Cardiac muscle cell (in vitro differentiated cells and primary cell): ENCODE measurements around the gene MTTP. TPM values are rescaled to one million over a fixed set of nuclear protein-coding genes. Genes with fewer than 3 reads are reported as not detected.
"Not testable (repeated sequence)": the region's sequence is repeated elsewhere in the genome, so short reads cannot be mapped to it uniquely, and the experiment has no call there.

ENCODE experiments used
- DNase-seq, 2 donors: peaks; one replicate each; pipeline versions ENCODE4 v3.0.0 to v3.0.0-alpha.2; 2010 to 2017; ENCODE audit warnings: low read depth in 1 of 2, low spot score in 1 of 2
- H3K27ac ChIP-seq: fragments of 200-600 bp; sonication (generic); 2 replicates; pipeline ENCODE4 v1.5.1; 2016
- H3K27me3 ChIP-seq: fragments of 200-600 bp; sonication (generic); 2 replicates; pipeline ENCODE4 v1.6.0; 2016; ENCODE audit warnings: control low read depth
- H3K36me3 ChIP-seq: fragments of 200-600 bp; sonication (generic); 2 replicates; pipeline ENCODE4 v1.5.1; 2016; ENCODE audit warnings: control low read depth
- H3K4me1 ChIP-seq: fragments of 200-600 bp; sonication (generic); 2 replicates; pipeline ENCODE4 v1.8.1; 2017; ENCODE audit warnings: low read depth, mild to moderate bottlenecking, mixed run types
- H3K4me3 ChIP-seq: fragments of 200-600 bp; sonication (generic); 2 replicates; pipeline ENCODE4 v1.5.1; 2016; ENCODE audit warnings: mild to moderate bottlenecking
- H3K9me3 ChIP-seq: fragments of 200-600 bp; sonication (generic); 2 replicates; pipeline ENCODE4 v1.5.1; 2017; ENCODE audit warnings: low read depth, mild to moderate bottlenecking, control low read depth
- CTCF ChIP-seq: IDR thresholded peaks from 2 replicates; pipeline ENCODE4 v1.5.1; 2012; ENCODE audit warnings: low read depth, mild to moderate bottlenecking, low read length
- polyA plus RNA-seq: library from polyadenylated mRNA; unstranded; fragments of >200 nt; fragmentation: Nextera tagmentation; extraction: Ambion mirVana; gene quantifications from 2 replicates; pipeline ENCODE4 v1.2.1, GENCODE V29; 2016
- total RNA-seq: library from RNA; depleted of rRNA; stranded (reverse); fragments of >200 nt; gene quantifications from 2 replicates; pipeline ENCODE4 v1.2.3, GENCODE V29; 2016

Gene MTTP
- total RNA-seq (0.69 and 2.5 TPM in 2 replicates), polyA plus RNA-seq (2.0 and 2.1 TPM in 2 replicates)

- no peaks in the 10 kb centered on the region for H3K27me3 ChIP-seq
- no peaks in the 10 kb centered on the region for H3K4me1 ChIP-seq
- no peak within 1 kb of the TSS for H3K27ac ChIP-seq
- H3K9me3 ChIP-seq, result no peaks in the 10 kb centered on the region
- DNase-seq, result no peak
- no peak for TF ChIP-seq CTCF
- H3K4me3 ChIP-seq, result no peak within 1 kb of the TSS
- no peaks in the 10 kb centered on the region for H3K36me3 ChIP-seq
These were observed at the start of gene MTTP for GRCh38 chr4:99574530-99575324. Gene MTTP, plus strand, starts transcription at chr4:99574824. Its CDS starts 86 bp downstream, at chr4:99574910.

DNA sequence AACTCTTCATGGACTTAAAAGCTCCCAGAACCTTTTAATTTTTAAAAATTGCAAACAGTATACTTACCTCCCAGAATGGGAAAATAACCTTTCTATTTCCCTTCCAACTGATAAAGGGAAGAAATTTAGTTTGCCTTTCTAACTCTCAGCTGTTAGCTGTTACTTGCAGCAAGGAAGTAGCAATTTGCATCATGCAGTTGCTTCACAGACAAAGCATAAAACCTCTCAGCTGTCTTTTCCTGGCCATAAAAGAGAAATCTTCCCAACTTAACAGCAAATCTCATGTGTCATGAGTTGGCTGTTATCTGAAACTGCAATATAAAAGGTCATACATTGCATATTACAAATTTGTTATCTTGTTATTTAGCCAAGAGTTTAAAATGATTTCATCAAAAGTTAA, 45.4 kb upstream of the MTTP start:
- no peaks in the 10 kb centered on the region for H3K9me3 ChIP-seq
- no peaks in the 10 kb centered on the region for H3K27me3 ChIP-seq
- H3K36me3 ChIP-seq, result no peaks in the 10 kb centered on the region
- H3K4me3 ChIP-seq, result no peak overlapping the region
- no peak for TF ChIP-seq CTCF
- H3K4me1 ChIP-seq, result no peaks in the 10 kb centered on the region
- peak in 1 of 2 donors; percentile 39 for DNase-seq
- H3K27ac ChIP-seq, result no peak overlapping the region

GRCh38 chr4:99529956-99530355, 44.7 kb upstream of the MTTP start:
- Histone ChIP-seq H3K27me3 (no peaks in the 10 kb centered on the region), H3K4me1 (no peaks in the 10 kb centered on the region), H3K27ac (no peak overlapping the region), H3K4me3 (no peak overlapping the region), H3K36me3 (no peaks in the 10 kb centered on the region), H3K9me3 (no peaks in the 10 kb centered on the region)
- no peak for TF ChIP-seq CTCF
- DNase-seq, result no peak

- not testable (repeated sequence) for H3K36me3 ChIP-seq, DNase-seq, H3K4me1 ChIP-seq, H3K9me3 ChIP-seq, H3K4me3 ChIP-seq, H3K27me3 ChIP-seq, H3K27ac ChIP-seq
These were observed 39.9 kb upstream of the MTTP start for GRCh38 chr4:99534699-99535098.

DNA sequence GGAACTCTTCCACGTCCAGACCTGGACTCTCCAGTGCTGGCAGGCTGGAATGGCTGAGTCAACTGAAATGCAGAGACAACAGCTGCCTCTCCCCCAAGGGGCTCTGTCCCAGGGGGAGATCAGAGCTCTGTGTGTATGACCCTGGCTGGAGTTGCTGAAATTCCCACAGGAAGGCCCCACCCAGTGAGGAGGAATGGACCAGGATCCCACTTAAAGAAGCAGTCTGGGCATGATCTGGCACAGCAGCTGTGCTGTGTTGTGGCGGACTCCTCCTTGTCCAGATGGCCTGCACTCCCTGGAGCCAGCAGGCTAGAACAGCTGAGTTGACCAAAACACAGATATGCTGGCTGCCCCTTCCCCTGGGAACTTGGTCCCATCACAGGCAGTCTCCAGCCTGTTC, 38.4 kb upstream of the MTTP start:
- H3K27ac ChIP-seq, result no peak overlapping the region
- no peak overlapping the region for H3K4me3 ChIP-seq
- H3K4me1 ChIP-seq, result no peaks in the 10 kb centered on the region
- no peak for DNase-seq
- H3K36me3 ChIP-seq, result no peaks in the 10 kb centered on the region
- H3K27me3 ChIP-seq, result no peaks in the 10 kb centered on the region
- TF ChIP-seq CTCF, result no peak
- H3K9me3 ChIP-seq, result no peaks in the 10 kb centered on the region

GRCh38 chr4:99536848-99537247, 37.8 kb upstream of the MTTP start:
- DNase-seq, result no peak
- H3K4me1 ChIP-seq, result no peaks in the 10 kb centered on the region

More at GRCh38 chr4:99536848-99537247, 37.8 kb upstream of the MTTP start:
- TF ChIP-seq CTCF, result no peak
- Histone ChIP-seq H3K9me3 (no peaks in the 10 kb centered on the region), H3K27ac (no peak overlapping the region), H3K27me3 (no peaks in the 10 kb centered on the region), H3K36me3 (no peaks in the 10 kb centered on the region), H3K4me3 (no peak overlapping the region)
